Measurements from ENCODE around the gene F7.

DNA sequence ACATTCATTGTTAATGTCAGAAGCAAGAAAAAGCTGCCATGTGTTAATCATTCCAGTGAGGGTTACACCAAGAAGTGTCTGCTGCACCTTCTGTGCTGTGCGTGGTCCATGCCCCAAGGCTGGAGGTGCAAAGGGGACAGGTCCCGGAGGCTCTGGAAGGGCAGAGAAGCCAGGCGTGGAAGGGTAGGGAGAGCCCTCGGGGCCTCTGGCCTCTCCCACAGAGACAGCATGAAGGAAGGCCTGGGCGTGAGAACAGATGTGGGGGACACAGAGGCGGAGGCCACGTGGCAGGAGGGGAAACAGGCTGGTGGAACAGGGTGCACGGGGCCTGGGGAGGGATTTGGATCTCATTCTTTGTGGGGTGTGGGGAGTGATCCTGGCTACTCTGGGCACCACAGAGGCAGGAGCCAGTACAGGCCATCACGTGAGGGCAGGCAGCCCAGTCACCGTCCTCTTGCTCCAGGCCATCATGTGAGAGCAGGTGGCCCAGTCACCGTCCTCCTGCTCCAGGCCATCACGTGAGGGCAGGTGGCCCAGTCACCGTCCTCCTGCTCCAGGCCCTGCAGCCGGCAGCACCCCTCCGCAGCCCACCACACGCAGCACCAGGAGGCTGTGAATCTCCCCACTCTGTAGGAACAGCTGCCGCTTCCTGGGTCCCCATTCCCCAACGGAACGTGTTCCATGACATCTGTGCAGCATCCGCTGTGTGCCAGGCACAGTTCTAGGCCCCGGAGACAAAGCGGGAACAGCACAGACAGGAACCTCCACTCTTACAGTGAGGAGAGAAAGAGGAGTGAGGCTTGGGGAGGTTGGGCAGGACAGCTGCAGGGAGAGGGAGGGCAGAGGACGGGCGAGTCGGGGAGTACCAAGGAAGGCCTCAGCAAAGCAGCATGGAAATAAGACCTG is 10.2 kb upstream of the F7 start:
- TF ChIP-seq, protein P1, sequence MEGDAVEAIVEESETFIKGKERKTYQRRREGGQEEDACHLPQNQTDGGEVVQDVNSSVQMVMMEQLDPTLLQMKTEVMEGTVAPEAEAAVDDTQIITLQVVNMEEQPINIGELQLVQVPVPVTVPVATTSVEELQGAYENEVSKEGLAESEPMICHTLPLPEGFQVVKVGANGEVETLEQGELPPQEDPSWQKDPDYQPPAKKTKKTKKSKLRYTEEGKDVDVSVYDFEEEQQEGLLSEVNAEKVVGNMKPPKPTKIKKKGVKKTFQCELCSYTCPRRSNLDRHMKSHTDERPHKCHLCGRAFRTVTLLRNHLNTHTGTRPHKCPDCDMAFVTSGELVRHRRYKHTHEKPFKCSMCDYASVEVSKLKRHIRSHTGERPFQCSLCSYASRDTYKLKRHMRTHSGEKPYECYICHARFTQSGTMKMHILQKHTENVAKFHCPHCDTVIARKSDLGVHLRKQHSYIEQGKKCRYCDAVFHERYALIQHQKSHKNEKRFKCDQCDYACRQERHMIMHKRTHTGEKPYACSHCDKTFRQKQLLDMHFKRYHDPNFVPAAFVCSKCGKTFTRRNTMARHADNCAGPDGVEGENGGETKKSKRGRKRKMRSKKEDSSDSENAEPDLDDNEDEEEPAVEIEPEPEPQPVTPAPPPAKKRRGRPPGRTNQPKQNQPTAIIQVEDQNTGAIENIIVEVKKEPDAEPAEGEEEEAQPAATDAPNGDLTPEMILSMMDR (IDR thresholded peaks at IDR 0.05 in 8 of 11, conservative IDR thresholded peaks at IDR 0.05 in 3 of 11) = no peak
- TF ChIP-seq POLR2A (IDR thresholded peaks at IDR 0.05) (no peak), POLR2AphosphoS5 (IDR thresholded peaks at IDR 0.05) (no peak)

All from spleen (tissue), 7 donors.